ENCODE results near the gene CCR5AS.
"Not testable (repeated sequence)": the region's sequence is repeated elsewhere in the genome, so short reads cannot be mapped to it uniquely, and the experiment has no call there.

Gene CCR5AS

DNA sequence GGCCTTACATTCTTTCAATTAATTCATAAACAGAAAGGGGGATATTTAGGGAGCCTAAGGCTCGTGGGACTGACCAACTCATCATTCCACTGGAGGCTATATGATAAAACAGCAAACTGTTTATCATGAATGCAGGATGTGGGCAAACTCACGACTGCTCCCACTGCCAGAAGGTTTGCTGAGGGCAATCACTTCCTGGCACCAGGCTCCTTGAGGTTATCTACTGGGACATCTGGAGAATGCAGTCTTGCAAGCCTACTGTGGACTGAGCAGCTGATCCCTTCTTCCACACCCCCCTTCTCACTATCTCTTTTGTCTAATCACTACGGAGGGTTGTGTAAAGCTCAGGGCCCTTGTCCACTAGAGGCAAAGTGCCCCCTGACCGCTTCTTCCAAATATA lies 26.3 kb upstream of the CCR5AS start:
- H3K4me2 ChIP-seq (ENCODE audit: low read depth, low read length, poor library complexity, severe bottlenecking); H3K9me3 ChIP-seq (ENCODE audit: low read length); DNase-seq; H3K27ac ChIP-seq (ENCODE audit: low read length); H3K27me3 ChIP-seq (ENCODE audit: low read length); H2AFZ ChIP-seq (ENCODE audit: low read length); H4K20me1 ChIP-seq (ENCODE audit: insufficient read depth, low read depth, low read length); H3K4me3 ChIP-seq (ENCODE audit: low read length); H3K9ac ChIP-seq (ENCODE audit: low read length); H3K4me1 ChIP-seq (ENCODE audit: low read length); H3K79me2 ChIP-seq (ENCODE audit: low read length); H3K36me3 ChIP-seq (ENCODE audit: insufficient read depth, low read length); H3K9me2 ChIP-seq (replicated peaks; ENCODE audit: insufficient read depth, low read length): not testable (repeated sequence)

DNA sequence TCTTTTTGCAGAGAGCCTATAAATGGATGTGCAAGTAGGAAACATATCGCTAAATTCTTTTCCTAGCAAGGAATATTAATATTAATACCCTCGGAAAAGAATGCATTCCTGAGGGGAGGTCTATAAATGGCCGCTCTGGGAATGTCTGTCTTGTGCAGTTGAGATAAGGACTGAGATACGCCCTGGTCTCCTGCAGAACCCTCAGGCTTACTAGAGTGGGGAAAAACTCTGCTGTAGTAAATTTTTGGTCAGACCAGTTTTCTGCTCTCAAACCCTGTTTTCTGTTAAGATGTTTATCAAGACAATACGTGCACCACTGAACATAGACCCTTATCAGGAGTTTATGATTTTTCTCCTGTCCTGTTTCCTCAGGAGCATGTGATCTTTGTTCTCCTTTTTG lies 25.0 kb upstream of the CCR5AS start:
- DNase-seq; H2AFZ ChIP-seq (ENCODE audit: low read length); H3K27ac ChIP-seq (ENCODE audit: low read length); H3K4me3 ChIP-seq (ENCODE audit: low read length); H3K36me3 ChIP-seq (ENCODE audit: insufficient read depth, low read length); H3K9me3 ChIP-seq (ENCODE audit: low read length); H3K9me2 ChIP-seq (replicated peaks; ENCODE audit: insufficient read depth, low read length); H3K4me2 ChIP-seq (ENCODE audit: low read depth, low read length, poor library complexity, severe bottlenecking); H3K4me1 ChIP-seq (ENCODE audit: low read length); H3K79me2 ChIP-seq (ENCODE audit: low read length); H4K20me1 ChIP-seq (ENCODE audit: insufficient read depth, low read depth, low read length); H3K27me3 ChIP-seq (ENCODE audit: low read length); H3K9ac ChIP-seq (ENCODE audit: low read length): not testable (repeated sequence)

DNA sequence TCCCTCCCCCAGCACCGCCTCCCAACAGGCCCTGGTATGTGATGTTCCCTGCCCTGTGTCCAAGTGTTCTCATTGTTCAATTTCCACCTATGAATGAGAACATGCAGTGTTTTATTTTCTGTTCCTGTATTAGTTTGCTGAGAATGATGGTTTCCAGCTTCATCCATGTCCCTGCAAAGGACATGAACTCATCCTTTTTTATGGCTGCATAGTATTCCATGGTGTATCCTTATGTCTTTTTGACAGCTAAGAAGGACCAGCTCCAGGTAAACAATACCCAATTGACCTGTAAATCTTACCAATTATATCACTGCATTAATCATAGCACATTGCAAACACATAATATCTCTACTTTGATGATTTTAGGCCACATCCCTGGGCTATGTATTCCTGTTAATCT lies 24.0 kb upstream of the CCR5AS start:
- H3K36me3 ChIP-seq (ENCODE audit: insufficient read depth, low read length); H3K27me3 ChIP-seq (ENCODE audit: low read length); H3K4me1 ChIP-seq (ENCODE audit: low read length); H3K79me2 ChIP-seq (ENCODE audit: low read length); H3K4me3 ChIP-seq (ENCODE audit: low read length); H3K9me3 ChIP-seq (ENCODE audit: low read length); H3K27ac ChIP-seq (ENCODE audit: low read length); H4K20me1 ChIP-seq (ENCODE audit: insufficient read depth, low read depth, low read length); H3K9me2 ChIP-seq (replicated peaks; ENCODE audit: insufficient read depth, low read length); DNase-seq; H3K9ac ChIP-seq (ENCODE audit: low read length); H2AFZ ChIP-seq (ENCODE audit: low read length); H3K4me2 ChIP-seq (ENCODE audit: low read depth, low read length, poor library complexity, severe bottlenecking): not testable (repeated sequence)

DNA sequence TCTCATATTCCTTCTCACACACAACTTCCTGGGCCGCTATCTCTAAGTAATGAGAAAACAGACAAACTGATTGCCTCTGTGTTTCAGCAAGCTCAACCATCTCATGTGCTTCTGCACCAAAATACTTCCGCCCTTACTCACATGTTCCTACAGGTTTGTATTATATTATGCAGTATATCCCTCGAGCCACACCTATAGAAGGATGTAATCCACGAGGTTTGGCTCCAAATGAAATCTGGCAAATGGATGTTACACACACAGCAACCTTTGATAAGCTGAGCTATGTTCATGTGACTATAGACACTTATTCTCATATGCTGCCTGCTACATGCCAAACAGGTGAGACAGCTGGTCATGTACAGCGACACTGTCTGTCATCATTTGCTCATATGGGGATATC lies 22.8 kb upstream of the CCR5AS start:
- Histone ChIP-seq H4K20me1 (ENCODE audit: insufficient read depth, low read depth, low read length) (no peaks in the 10 kb centered on the region), H2AFZ (ENCODE audit: low read length) (no peak overlapping the region), H3K9me3 (ENCODE audit: low read length) (no peaks in the 10 kb centered on the region), H3K27ac (ENCODE audit: low read length) (no peak overlapping the region), H3K27me3 (ENCODE audit: low read length) (no peaks in the 10 kb centered on the region), H3K36me3 (ENCODE audit: insufficient read depth, low read length) (no peaks in the 10 kb centered on the region), H3K4me2 (ENCODE audit: low read depth, low read length, poor library complexity, severe bottlenecking) (no peak overlapping the region), H3K4me1 (ENCODE audit: low read length) (no peaks in the 10 kb centered on the region), H3K9ac (ENCODE audit: low read length) (no peak overlapping the region), H3K9me2 (replicated peaks; ENCODE audit: insufficient read depth, low read length) (no peaks in the 10 kb centered on the region), H3K79me2 (ENCODE audit: low read length) (no peaks in the 10 kb centered on the region), H3K4me3 (ENCODE audit: low read length) (no peak overlapping the region)
- no peak for DNase-seq

DNA sequence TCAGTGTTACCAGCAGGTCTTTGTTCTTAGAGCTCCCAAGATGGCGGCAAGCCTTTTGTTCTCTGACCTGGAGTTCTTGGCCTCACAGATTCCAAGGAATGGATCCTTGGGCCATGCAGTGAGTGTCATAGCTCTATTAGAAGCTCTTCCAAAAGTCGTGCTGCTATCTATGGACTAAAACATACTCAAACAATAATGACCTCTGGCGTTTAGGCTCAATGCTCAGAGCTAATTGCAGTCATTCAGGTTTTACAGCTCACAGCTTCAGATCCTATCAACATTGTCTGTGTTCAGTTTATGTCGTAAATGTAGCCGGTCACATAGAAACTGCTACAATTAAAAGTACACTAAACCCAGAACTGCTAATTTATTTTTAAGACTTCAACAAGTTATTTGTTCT lies 22.4 kb upstream of the CCR5AS start:
- DNase-seq, result no peak
- no peaks in the 10 kb centered on the region for H3K9me3 ChIP-seq (ENCODE audit: low read length)
- H3K4me2 ChIP-seq (ENCODE audit: low read depth, low read length, poor library complexity, severe bottlenecking), result no peak overlapping the region
- H3K4me1 ChIP-seq (ENCODE audit: low read length), result no peaks in the 10 kb centered on the region
- H3K9ac ChIP-seq (ENCODE audit: low read length), result no peak overlapping the region
- no peaks in the 10 kb centered on the region for H3K27me3 ChIP-seq (ENCODE audit: low read length)
- H3K27ac ChIP-seq (ENCODE audit: low read length), result no peak overlapping the region
- no peaks in the 10 kb centered on the region for H3K9me2 ChIP-seq (replicated peaks; ENCODE audit: insufficient read depth, low read length)
- H4K20me1 ChIP-seq (ENCODE audit: insufficient read depth, low read depth, low read length), result no peaks in the 10 kb centered on the region
- H3K79me2 ChIP-seq (ENCODE audit: low read length), result no peaks in the 10 kb centered on the region
- no peak overlapping the region for H3K4me3 ChIP-seq (ENCODE audit: low read length)
- no peaks in the 10 kb centered on the region for H3K36me3 ChIP-seq (ENCODE audit: insufficient read depth, low read length)
- H2AFZ ChIP-seq (ENCODE audit: low read length), result no peak overlapping the region

DNA sequence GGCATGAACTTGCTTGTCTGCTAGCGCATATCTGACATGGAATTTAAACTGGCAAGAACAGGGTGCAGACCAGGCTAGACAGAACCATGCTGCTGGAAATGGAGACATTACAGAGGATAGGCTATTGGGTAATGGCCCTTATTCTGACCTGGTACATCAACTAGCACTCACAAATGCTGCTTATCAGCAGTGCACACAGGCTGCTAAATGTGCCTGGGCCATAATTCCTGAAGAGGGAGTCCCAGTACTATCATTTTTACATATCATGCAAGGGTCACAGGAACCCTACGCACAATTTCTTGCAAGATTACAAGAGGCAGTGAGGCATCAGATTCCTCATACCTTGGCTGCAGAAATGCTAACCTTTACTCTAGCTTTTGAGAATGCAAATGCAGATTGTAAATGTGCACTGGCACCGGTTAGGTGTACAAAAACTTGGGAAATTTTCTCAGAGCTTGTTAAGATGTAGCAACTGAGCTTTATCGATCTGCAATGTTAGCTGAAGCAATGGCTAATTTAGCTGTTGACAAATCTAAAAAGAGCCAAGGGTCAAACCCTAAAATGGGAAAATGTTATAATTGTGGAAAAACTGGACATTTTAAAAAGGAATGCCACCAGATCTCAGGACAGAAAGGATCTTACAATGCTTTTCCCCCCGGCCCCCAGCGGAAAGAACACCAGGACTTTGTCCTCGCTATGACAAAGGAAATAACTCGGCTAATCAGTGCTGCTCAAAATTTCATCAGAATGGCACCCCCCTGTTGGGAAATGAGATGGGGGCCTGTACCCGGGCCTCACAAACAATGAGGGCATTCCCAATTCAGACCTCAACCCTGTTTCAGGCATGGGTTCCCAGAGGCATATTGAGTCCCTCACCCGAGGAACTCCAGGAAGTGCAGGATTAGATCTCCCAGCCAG lies 21.3 kb upstream of the CCR5AS start:
- H3K27me3 ChIP-seq (ENCODE audit: low read length), result no peaks in the 10 kb centered on the region
- H3K27ac ChIP-seq (ENCODE audit: low read length), result no peak overlapping the region
- H3K4me2 ChIP-seq (ENCODE audit: low read depth, low read length, poor library complexity, severe bottlenecking), result no peak overlapping the region
- H3K4me1 ChIP-seq (ENCODE audit: low read length), result no peaks in the 10 kb centered on the region
- H4K20me1 ChIP-seq (ENCODE audit: insufficient read depth, low read depth, low read length), result no peaks in the 10 kb centered on the region
- H3K36me3 ChIP-seq (ENCODE audit: insufficient read depth, low read length), result no peaks in the 10 kb centered on the region
- H2AFZ ChIP-seq (ENCODE audit: low read length), result no peak overlapping the region
- peak; percentile 57 for DNase-seq
- H3K79me2 ChIP-seq (ENCODE audit: low read length), result no peaks in the 10 kb centered on the region
- no peak overlapping the region for H3K9ac ChIP-seq (ENCODE audit: low read length)
- no peaks in the 10 kb centered on the region for H3K9me3 ChIP-seq (ENCODE audit: low read length)
- H3K9me2 ChIP-seq (replicated peaks; ENCODE audit: insufficient read depth, low read length), result no peaks in the 10 kb centered on the region
- no peak overlapping the region for H3K4me3 ChIP-seq (ENCODE audit: low read length)

DNA sequence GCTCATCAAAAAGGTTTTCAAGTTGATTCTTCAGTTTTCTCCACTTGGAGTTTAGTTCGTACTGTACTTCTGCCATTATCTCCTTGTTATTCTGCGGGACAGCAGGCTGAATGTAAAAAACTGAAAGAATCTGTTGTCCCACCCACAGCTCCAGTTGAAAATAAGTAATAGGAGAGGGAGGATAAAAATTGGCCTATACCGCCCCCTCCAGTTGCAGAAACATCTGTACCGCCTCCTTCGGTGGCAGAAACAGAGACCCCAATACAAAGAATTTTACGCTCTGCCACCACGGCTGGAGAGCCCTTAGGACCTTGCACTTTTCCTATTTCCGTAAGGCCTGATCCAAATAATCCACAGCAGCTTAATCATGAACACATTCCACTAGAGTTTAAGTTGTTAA lies 20.5 kb upstream of the CCR5AS start:
- H3K9ac ChIP-seq (ENCODE audit: low read length); H3K4me3 ChIP-seq (ENCODE audit: low read length); H3K4me1 ChIP-seq (ENCODE audit: low read length); H3K79me2 ChIP-seq (ENCODE audit: low read length); H3K4me2 ChIP-seq (ENCODE audit: low read depth, low read length, poor library complexity, severe bottlenecking); H4K20me1 ChIP-seq (ENCODE audit: insufficient read depth, low read depth, low read length); H3K36me3 ChIP-seq (ENCODE audit: insufficient read depth, low read length); H3K27me3 ChIP-seq (ENCODE audit: low read length); H3K27ac ChIP-seq (ENCODE audit: low read length); H3K9me2 ChIP-seq (replicated peaks; ENCODE audit: insufficient read depth, low read length); H2AFZ ChIP-seq (ENCODE audit: low read length); H3K9me3 ChIP-seq (ENCODE audit: low read length); DNase-seq: not testable (repeated sequence)

DNA sequence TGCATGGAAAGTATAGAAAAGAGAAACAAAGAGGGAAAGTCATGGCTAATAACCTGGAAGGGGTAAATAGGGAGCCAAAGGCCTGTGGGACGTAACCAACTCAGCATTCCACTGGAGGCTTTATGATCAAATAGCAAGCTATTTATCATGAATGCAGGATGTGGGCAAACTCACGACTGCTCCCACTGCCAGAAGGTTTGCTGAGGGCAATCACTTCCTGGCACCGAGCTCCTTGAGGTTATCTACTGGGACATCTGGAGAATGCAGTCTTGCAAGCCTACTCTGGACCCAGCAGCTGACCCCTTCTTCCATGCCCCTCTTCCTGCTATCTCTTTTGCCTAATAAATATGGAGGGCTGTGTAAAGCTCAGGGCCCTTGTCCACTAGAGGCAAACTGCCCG lies 19.6 kb upstream of the CCR5AS start:
- H3K27me3 ChIP-seq (ENCODE audit: low read length); H3K4me3 ChIP-seq (ENCODE audit: low read length); DNase-seq; H3K36me3 ChIP-seq (ENCODE audit: insufficient read depth, low read length); H3K4me2 ChIP-seq (ENCODE audit: low read depth, low read length, poor library complexity, severe bottlenecking); H3K9ac ChIP-seq (ENCODE audit: low read length); H3K79me2 ChIP-seq (ENCODE audit: low read length); H3K4me1 ChIP-seq (ENCODE audit: low read length); H3K27ac ChIP-seq (ENCODE audit: low read length); H4K20me1 ChIP-seq (ENCODE audit: insufficient read depth, low read depth, low read length); H2AFZ ChIP-seq (ENCODE audit: low read length); H3K9me2 ChIP-seq (replicated peaks; ENCODE audit: insufficient read depth, low read length); H3K9me3 ChIP-seq (ENCODE audit: low read length): not testable (repeated sequence)
